H54 (cell line): ENCODE data around the gene MYF5.

Source experiments
- DNase-seq: peaks from one replicate; pipeline ENCODE4 v3.0.0; 2011; ENCODE audit warnings: low spot score, mixed read lengths; ENCODE audit not compliant: insufficient read length
- FAIRE-seq: peaks from 3 replicates; lab custom pipeline; 2011; peaks lifted over from hg19 to GRCh38; lab: Jason Lieb, UNC
- POLR2A ChIP-seq: IDR thresholded peaks from 2 replicates; pipeline ENCODE4 v1.6.1; 2011; ENCODE audit warnings: low read depth, mild to moderate bottlenecking, low read length

The MYF5 gene

DNA sequence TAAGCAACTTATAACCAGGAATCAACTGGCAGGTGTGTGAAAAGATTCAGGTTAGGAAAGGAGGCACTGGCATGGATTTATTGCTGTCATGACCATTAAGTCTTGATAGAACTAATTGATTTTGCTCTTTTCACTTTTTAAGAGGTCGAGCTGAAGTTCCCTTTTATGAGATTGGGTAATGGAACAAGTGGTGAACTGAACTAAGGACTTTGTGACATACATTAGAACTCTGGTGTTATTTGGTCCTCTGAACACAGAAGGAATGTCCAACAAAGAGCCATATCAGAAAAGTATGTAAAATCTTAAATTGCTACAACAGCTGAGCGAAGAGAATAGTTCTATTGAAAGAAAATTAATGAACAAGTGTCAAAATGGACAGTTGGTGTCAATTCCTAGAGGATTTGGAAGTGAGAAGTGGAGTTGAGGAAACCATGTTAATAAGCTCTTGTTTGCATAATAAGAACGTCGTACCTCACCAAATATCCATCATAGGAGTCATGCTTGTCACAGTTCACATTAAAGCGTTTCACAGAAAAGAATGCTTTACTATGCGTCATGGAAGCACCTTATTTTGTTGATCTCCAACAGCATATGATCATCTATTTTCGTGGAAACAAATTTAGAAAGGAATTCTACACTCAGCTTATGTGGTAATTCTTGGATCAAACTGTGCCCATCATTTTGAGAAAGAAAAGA is 17.7 kb upstream of the MYF5 start:
- FAIRE-seq (no peak), DNase-seq (no peak)
- TF ChIP-seq POLR2A: no peak

DNA sequence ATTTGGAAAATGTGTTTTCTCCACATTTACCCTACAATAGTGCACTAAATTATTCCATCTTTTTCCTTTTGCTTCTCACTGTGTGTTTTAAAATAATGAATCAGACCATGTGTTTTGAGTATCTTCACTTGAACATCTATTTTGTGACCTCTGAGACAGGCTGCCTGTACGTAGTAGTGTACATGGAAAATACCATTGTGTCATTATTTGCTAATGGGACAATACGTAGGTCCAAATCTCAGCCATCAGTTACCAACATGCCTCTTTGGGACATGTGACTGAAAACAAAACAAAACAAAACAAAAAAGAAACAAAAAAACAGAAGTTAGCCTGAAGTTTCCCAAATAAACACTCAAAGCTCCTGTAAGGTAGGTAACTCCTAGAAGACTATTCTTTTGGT is 16.4 kb upstream of the MYF5 start:
- TF ChIP-seq POLR2A: no peak
- FAIRE-seq: peak; percentile 33
- no peak for DNase-seq

DNA sequence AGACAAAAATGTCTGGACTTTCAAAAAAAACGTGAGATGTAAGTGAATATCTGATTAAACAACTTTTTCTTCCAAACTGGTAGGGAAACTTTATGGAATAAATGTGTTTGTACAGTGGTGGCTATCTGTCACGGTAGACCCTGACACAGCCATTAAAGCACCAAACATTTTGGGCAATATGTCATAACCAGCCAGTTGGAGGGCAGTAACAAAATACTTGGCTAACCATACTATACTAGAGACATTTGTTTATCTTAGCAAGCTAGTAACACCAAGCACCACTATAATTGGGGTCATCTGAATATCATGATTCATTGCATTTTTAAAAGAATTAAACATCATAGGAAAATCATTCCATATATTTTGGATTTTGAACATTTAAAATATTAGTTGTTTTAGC is 15.3 kb upstream of the MYF5 start:
- no peak for TF ChIP-seq POLR2A
- FAIRE-seq: no peak
- no peak for DNase-seq

DNA sequence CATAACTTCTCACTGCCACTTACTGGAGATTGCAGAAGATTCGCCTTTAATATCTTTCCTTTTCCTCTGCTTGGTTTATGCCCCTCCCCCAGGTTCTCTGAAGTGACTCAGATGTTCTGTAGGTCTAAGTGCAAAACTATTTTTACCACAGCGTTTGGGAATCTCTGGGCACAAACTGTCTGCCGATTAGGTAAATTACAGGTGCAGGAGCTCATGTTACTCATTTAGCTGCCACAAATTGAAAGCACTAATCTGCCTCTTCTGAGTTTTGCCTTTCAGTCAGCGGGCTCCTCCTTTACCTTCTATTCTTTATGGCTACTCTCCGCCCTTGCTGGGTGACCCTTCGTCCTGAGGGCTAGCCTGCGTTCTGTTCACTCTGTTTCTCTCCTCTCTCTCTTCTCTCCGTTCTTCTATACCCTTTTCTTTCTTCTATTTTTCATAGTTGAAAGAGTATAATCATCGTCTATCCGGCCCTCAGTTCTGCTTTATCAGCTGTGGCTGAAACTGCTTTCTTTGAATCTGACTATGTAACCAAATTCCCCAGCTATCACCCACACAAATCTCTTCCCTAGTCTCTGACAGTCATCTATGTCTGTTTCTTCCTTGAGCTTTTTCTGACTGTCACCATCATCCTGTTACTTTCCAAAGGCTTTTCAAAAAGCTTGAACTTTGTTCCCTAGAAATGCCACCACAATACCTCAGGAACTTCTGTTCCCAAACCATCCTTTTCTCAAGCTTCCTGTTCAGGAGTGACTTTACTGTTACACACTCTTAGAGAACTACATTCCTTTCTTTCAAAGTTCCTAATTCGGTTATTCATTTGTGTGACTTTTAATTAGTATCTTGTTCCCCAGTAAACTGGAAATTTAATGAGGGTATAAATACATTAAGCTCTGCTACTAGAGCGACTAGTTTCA is 13.6 kb upstream of the MYF5 start:
- peak; percentile 13 for DNase-seq

DNA sequence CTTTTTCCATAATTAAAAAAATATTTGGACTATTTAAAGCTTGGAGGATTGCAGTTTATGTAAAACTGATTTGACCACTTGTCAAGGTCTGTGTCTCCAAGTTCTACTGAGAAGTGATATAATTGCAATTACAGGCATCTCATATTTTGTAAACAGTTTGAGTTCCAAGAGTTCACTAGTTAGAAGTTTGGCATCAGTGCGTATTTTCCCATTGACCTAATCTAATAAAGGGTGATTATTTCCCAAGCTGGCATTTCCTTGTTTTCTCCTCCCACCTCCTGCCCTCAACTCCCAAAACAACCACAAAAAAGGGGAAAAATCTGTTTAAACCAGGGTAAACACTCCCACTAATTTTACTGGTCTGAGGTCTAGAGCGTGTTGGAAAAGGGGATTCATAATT is 12.3 kb upstream of the MYF5 start:
- FAIRE-seq (no peak), DNase-seq (no peak)
- TF ChIP-seq POLR2A: no peak

More for the DNA sequence above, 13.6 kb upstream of the MYF5 start:
- TF ChIP-seq POLR2A: no peak
- FAIRE-seq: peak; percentile 67

DNA sequence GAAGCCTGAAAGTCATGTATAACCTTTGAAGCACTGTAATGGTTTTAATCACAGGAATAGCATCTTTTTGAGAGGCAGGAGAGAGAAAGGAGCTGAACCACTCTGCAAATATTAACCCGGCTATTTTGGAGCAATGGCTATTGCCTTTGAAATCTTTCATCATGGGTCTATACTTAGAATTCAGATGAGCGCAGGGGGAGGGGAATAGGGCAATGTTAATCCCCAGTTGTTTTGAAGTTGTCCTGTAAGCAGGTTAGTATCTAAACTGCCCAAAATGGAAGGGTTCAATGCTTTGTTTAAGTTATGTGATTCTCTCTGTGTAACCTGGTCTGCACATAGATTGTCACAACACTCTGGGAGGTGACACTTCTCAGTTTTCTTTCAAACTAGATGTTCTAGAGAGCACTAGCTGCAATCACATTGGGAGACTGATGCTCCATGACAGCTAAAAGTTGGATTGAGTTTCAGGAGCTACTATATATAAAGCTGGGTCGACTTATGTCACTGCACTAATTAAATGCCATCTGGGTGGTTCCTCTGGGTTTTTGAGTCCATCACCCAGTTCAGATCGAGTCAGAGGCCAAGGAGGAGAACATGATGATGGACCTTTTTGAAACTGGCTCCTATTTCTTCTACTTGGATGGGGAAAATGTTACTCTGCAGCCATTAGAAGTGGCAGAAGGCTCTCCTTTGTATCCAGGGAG is 9.4 kb upstream of the MYF5 start, which contains the start of gene MYF6:
MYF6 (plus strand) TSS at position 509 of the 704 bp plus-strand sequence; CDS start at position 595, 86 bp downstream.
- TF ChIP-seq POLR2A: no peak
- no peak for DNase-seq
- no peak for FAIRE-seq

DNA sequence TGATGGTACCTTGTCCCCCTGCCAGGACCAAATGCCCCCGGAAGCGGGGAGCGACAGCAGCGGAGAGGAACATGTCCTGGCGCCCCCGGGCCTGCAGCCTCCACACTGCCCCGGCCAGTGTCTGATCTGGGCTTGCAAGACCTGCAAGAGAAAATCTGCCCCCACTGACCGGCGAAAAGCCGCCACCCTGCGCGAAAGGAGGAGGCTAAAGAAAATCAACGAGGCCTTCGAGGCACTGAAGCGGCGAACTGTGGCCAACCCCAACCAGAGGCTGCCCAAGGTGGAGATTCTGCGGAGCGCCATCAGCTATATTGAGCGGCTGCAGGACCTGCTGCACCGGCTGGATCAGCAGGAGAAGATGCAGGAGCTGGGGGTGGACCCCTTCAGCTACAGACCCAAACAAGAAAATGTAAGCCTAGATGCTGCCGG is 8.9 kb upstream of the MYF5 start:
- FAIRE-seq (no peak), DNase-seq (no peak)
- no peak for TF ChIP-seq POLR2A

DNA sequence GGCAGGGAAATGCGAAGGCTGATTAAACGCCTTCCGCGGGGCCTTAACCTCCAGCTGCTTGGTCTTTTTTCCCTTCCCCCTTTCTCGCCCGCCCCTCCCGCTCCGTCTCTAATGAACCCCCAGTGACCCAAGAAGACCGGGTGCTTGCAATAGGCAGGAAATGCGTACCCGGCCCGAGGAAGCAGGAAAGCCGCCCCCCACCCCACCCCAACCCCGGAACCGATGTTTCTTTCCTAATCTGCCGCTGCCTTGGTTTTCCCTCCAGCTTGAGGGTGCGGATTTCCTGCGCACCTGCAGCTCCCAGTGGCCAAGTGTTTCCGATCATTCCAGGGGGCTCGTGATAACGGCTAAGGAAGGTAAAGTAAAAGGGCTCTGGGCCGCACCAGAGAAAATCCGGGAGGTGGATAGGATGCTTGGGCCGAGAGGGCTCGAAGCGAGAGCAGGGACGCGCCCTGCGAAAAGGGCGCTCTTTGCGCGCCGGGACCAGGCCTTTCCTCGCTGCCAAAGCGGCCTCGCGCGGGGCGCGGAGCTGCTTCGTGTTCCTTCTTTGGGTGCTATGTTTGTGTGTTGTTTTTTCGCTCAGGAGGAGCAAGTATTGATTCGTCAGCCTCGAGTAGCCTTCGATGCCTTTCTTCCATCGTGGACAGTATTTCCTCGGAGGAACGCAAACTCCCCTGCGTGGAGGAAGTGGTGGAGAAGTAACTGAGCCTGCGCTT is 8.3 kb upstream of the MYF5 start:
- DNase-seq: no peak
- no peak for TF ChIP-seq POLR2A
- FAIRE-seq: no peak

DNA sequence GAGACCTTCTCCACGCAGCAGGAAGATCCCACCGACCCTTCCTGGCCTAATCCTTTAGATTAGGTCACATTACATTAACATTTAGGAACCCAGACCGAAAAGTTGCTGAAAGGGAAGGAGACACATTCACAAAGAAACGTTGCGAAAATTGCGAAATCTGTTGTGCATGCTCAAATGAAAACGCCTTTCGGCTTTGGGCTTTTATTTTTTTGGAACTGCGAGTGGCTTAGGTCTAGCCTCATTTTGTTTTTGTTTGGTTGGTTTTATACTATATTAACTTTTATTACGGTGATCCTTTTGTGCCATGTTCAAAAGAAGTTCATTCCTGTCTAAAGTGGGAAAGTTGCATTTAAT is 7.8 kb upstream of the MYF5 start:
- FAIRE-seq: no peak
- no peak for TF ChIP-seq POLR2A
- no peak for DNase-seq

DNA sequence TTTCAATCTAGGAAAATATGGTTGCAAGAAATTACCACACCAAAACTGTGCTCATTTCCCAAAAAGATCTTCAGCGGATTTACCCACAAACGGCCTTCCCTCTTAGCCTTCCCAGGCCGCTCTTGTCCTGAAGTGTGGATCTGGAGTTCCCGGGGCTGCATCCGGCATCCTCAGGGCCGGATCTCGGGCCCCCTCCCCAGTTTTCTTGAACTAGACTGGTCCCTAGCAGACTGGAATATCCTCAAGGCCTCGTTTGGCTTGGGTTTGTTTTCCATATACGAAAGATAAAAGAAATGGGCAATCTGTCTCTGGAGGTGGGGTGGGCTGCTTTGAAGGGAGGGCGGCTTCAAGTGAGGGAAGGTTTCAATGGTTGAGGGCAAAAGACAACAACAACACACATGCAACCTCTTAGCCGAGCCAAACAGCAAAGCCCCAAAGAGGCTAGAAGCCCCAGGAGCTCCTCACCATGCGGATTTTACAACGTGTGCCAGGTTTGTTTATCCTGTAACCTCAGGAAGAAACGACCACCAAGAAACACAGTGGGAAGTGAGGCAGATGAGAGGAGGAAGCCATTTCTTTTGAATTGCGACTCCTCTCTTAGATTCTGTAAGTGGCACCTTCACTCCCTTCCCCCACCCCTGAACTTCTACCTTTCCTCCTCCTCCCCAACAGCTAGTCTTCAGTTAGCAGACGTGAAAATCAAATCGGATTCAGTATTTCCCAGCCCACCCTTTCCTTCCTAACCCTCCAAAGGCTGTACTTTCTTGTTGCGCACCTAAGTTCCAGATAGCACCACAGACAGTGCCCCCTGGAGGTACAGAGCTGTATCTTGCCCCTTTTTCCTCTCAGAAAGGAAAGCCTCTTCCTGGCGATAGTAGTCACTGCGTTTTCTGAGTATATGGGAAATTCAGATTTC is 6.6 kb upstream of the MYF5 start:
- FAIRE-seq: no peak
- DNase-seq: peak; percentile 15
- TF ChIP-seq POLR2A: no peak

DNA sequence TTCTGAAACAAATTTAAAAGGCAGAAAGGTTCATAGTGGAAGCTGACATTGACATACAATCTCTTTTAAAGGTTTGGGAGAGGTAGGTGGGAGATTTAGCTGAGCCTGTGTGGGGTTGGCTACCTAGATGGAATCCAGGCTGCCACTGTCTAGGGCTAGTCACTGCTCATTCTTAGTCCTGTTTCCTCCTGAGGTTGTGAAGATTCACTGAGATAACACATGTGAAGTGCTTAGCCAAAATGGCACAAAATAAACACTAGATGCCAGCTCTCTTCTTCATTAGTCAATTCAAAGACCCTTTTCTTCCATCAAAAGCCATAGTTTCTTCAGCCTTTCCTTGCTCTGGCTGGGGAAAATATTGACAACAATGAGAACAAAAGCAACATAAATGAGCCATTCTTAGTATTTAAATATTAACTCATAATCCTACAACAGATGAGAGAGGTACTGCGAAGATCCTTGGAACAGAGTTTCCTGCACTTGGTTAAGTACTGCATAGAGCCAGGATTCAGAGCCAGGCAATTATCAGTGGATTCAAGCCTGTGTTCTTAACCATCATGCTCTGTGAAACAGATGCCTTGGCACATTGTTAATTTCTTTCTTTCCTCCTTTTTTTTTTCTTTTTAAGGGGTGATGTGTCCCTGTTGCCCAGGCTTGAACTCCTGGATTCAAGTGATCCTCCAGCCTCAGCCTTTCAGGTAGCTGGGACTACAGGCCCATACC is 5.8 kb upstream of the MYF5 start:
- TF ChIP-seq POLR2A: no peak
- FAIRE-seq: no peak
- no peak for DNase-seq

DNA sequence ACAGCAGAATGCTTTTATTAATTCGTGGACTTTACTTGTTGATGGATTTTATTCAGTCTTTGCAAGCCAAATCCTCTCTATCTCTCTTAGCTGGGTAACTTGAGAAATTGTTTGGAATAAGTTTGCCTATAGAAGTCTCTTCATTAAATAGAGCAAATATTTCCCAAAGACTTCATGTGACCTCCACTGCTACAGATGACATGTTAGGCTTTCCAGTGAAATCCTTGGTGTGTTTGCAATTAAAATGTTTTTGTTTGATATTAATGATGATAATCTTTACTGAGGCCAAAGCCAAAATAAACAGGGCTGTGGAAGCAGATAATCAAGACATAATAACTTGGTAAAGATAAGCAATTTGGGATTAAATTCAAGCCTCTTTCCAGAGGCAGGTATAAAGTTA is 4.8 kb upstream of the MYF5 start:
- no peak for DNase-seq
- TF ChIP-seq POLR2A: no peak
- no peak for FAIRE-seq

DNA sequence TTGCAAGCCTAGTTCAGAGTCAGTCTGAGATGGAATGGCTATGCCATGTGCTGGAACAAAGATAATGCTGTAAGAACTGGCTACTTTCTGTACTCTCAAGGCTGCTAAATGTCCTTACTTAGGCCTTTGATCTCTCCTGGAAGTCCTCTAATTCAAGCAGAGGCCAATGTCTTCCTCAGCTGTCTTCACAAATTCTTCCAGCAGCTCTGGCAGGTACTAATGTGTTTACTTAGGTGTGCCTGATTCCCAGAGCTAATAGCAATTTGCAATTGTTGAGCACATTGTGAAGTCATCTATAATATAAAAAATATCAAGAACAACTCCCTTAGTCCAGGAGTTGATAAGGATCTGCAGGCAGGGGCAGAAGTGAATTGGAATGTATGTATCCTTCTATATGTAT is 3.8 kb upstream of the MYF5 start:
- TF ChIP-seq POLR2A: no peak
- DNase-seq (no peak), FAIRE-seq (no peak)
